ENCODE data around the gene PUM1.

PUM1 gene

DNA sequence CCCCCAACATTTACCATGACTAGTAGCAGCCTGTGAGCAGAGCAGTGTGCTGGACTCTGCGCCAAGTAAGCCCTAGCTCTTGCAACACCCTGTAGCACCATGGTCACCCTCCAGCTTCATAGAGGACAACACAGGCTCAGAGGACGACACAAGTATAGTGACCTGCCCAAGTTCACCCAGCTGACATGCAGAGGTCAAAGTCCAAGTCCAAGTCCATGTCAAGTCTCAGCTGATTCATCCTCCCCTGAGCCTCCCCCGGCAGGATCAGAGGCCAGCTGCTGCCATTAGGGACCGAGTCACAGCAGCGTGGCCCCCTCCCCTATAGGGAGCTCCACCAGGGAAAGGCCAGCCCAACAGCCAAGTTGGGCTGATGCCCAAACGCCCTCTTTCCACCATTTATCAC is 172.8 kb downstream of the PUM1 start:
- no peak for DNase-seq (ENCODE audit: low spot score)

DNA sequence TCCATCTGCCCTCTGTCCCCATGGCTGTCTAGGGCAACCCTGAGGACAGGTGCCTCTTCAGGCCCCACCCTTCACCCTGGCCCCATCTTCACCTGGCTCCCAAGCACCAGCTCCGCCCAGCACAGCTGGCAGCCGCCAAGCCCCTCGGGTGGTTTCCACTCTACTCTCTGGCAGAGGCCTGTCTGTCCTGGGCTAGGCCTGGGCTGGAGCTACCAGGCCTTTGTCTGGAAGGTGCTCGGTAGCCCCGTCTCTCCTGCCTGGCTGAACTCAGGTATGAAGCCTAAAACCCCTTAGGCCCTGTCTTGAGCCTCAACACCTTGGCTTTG is 174.3 kb downstream of the PUM1 start:
- DNase-seq (ENCODE audit: low spot score), result no peak

DNA sequence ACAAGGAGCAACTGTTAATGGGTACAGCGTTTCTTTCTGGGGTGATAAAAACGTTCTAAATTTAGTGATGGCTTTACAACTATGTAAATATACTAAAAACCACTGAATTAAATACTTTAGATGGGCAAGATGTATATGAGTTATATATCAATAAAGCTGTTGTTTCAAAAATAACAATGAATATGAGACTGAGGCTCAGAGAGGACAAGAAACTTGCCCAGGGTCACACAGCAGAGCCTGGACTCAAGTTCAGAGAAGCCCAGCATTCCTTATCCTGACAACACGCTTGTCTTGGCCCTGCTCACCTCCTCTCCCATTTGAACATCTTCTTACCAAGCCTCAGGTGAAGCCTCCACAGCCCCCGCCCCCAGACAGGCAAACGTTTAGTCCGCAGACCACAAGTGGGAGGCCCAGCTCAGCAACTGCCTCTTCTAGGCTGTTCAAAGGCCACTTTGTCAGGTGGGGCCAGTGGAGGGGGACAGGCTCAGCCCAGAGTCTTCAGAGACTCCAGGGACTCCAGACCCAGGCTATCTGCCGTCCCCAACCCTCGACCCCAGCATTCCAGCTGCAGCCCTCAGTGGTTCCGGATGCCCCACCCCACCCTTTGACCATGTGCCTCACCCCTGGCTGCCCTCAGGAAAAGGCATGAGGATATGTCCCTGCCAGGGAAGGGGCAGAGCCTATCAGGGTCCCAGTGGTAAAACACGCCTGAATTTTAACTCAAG is 174.9 kb downstream of the PUM1 start:
- no peak for DNase-seq (ENCODE audit: low spot score)

DNA sequence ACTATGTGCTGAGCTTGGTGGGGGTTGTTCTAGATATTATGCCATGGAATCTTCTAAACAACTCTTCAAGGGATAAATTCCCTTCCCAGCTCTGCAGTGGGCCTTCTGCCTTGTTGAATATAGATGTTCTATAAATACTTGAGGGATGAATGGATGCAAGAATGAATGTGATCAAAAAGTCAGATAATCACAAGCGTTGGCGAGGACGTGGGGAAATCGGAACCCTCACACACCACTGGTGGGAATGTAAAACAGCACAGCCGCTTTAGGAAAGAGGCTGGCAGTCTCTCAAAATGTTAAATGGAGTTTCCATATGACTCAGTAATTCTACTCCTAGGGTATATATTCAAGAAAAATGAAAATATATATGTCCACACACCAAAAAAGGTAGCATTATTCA is 176.0 kb downstream of the PUM1 start:
- DNase-seq (ENCODE audit: low spot score), result no peak

DNA sequence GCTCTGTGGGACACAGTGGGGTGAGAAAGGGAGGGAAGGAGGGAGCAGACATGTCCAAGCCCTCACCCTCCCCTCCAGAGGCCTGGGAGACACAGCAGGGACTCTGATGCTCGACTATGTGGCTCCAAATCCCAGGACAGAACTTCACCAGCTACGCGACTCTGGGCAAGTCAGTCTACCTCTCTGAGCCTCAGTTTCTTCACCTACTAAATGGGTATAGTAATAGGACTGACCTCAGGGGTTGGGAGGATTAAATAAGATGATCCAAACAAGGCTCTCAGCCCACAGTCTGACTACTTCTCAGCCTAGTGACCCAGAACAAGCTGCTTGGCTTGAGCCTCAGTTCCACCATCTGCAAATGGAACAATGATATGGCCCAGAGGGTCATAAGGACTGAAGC is 176.5 kb downstream of the PUM1 start:
- no peak for DNase-seq (ENCODE audit: low spot score)

DNA sequence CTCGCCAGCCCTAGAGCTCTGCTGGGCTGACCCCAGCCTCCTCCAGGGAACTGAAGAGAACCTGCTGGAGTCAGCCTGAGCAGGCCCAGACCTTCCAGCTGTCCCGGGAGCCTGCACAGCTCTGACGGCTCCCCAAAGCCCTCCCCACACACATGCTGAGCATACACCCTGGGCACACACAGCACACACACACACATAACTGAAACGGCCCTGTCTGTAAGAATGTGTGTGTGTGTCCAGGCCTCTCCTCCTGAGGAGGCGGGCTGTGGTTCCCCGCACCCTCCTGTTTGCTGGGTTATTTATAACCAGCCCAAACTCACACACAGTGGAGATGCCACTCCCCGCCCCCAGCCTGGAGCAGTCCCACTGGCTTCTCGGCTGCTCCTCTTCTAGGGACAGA is 177.1 kb downstream of the PUM1 start:
- no peak for DNase-seq (ENCODE audit: low spot score)

- DNase-seq (ENCODE audit: low spot score), result no peak
Measured at GRCh38 chr1:30887485-30888315, 177.8 kb downstream of the PUM1 start.

- DNase-seq (ENCODE audit: low spot score), result no peak
Measured at GRCh38 chr1:30886710-30887428, 178.6 kb downstream of the PUM1 start.

DNA sequence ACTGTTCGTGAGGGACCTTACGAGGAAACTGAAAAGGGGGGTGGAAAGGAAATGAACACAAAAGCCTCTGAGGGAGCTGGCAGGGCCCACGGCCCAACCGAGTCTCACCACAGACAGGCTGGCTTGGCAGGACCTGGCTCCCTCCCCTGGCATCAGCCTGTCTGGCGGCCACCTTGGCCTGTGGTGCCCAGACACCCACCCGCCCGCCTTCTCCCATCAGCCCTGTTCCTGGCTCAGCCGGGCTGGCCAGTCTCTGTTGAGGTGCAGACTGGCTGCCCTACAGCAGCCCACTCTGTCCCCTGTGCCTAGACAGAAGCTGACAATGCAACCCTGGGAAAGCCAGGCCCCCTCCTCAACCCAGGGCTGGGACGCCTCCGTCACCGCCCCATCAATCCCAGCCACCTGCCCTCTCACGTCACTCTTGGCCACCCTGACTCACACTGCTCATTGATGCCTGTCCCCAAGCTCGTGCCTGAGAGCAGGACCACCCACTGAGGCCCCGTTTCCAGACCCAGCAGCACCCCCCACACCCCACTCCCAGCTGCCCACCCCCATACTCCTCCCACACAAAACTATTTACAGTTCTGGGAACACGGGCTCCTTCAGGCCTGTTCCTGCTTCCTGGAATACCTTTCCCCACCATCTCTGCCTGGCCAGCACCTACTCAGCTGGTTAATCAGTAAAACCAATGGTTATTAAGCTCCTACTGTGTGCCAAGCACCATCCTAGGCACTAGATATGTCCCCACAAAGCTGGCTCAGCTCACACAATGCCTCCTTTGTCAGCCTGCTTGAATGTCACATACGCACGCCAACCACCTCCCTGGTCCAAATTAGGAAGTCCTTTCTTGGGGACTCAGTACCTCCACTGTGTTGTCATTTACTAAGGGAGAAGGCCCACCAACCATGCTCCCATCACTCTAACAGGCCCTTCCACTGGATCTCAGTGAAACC is 179.7 kb downstream of the PUM1 start:
- no peak for DNase-seq (ENCODE audit: low spot score)

DNA sequence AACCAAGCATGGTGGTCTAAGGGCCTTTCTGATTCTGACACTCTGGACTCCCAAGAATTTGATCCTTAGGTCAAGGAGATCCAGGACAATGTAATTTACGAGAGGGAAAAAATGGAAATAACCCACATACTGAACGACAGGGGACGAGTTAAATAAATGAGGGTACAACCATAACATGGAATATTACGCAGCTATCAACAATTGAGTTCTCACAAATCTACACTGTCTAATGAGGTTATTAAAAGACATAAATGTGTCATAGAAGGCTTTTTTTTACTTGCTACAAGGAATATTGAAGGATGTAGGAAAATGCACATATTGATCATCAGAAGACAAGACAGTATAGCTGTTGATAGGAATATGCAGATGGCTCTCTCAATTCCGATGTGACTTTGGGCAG is 180.8 kb downstream of the PUM1 start:
- no peak for DNase-seq (ENCODE audit: low spot score)

- no peak for DNase-seq (ENCODE audit: low spot score)
Measured at GRCh38 chr1:30883389-30884172, 181.9 kb downstream of the PUM1 start.

GRCh38 chr1:30882678-30883388 is 182.7 kb downstream of the PUM1 start:
- no peak for DNase-seq (ENCODE audit: low spot score)

All from COLO829 (cell line).